Breast epithelium (tissue), 4 donors: ENCODE measurements around the gene CDS2. TPM values are rescaled to one million over a fixed set of nuclear protein-coding genes. Genes with fewer than 3 reads are reported as not detected.
A peak's percentile ranks its signal among the peaks of the same experiment; 100 is the strongest.

Experiments used
- DNase-seq, 2 donors: peaks; one replicate each; pipeline ENCODE4 v3.0.0-alpha.2; 2019; ENCODE audit warnings: low spot score in 2 of 2
- H3K27ac ChIP-seq, 2 donors: fragments of 200-600 bp; sonication (generic) in 1 of 2; one replicate each; pipeline ENCODE4 v1.5.1; 2016 to 2019; ENCODE audit warnings: mild to moderate bottlenecking in 1 of 2
- H3K27me3 ChIP-seq, 2 donors: fragments of 200-600 bp; sonication (generic) in 1 of 2; one replicate each; pipeline versions ENCODE4 v1.5.1 to v1.6.0; 2017 to 2019; ENCODE audit warnings: control low read depth in 1 of 2, mild to moderate bottlenecking in 1 of 2
- H3K36me3 ChIP-seq: fragments of 200-600 bp; one replicate; pipeline ENCODE4 v1.5.1; 2019
- H3K4me1 ChIP-seq, 2 donors: fragments of 200-600 bp; sonication (generic); one replicate each; pipeline ENCODE4 v1.5.1; 2016 to 2019; ENCODE audit warnings: control low read depth in 1 of 2
- H3K4me3 ChIP-seq, 3 donors: fragments of 200-600 bp; sonication (generic); 1 replicate in 2 of 3; 2 replicates in 1 of 3; pipeline ENCODE4 v1.5.1; 2016 to 2019; ENCODE audit warnings: mild to moderate bottlenecking in 3 of 3, moderate library complexity in 2 of 3
- H3K9me3 ChIP-seq, 2 donors: fragments of 200-600 bp; sonication (generic) in 1 of 2; one replicate each; pipeline ENCODE4 v1.5.1; 2016 to 2019; ENCODE audit warnings: control low read depth in 1 of 2
- CTCF ChIP-seq, 3 donors: fragments of 450-650 bp; IDR thresholded peaks; one replicate each; pipeline ENCODE4 v1.5.1; 2016 to 2017; ENCODE audit warnings: antibody characterized with exemption in 3 of 3, mild to moderate bottlenecking in 3 of 3, moderate library complexity in 3 of 3
- POLR2A ChIP-seq: fragments of 450-650 bp; IDR thresholded peaks from one replicate; pipeline ENCODE4 v1.6.1; 2016; ENCODE audit warnings: antibody characterized with exemption, mild to moderate bottlenecking, moderate library complexity
- POLR2AphosphoS5 ChIP-seq, 3 donors: sonication (generic); formaldehyde crosslinking; IDR thresholded peaks; one replicate each; pipeline ENCODE4 v1.6.1; 2017; ENCODE audit warnings: antibody characterized with exemption in 3 of 3
- intact Hi-C: fragments of 100-400 bp; cut with DNase I; formaldehyde crosslinking; loops from one replicate; pipeline ENCODE4 v1.15.1; 2023; ENCODE audit warnings: low total_unique reads
- total RNA-seq, 3 donors: library from RNA; depleted of rRNA; stranded (reverse); fragments of >200 nt; gene quantifications; one replicate each; pipeline ENCODE4 v1.1.0, GENCODE V29; 2016

The CDS2 gene
- total RNA-seq, result 10 to 100 TPM; 29.2 to 42.9 (median 37.6) TPM

GRCh38 chr20:5126512-5127203 is at the start of gene CDS2:
CDS2 (plus strand) TSS chr20:5127008; CDS start chr20:5127093, 85 bp downstream.
- peak; percentile 99 to 100 for DNase-seq
- intact Hi-C loops, result loop anchor here (10.0 kb wide), 1 partner anchor 68 kb away; no protein-coding TSS in a partner anchor
- H3K36me3 ChIP-seq, result no peaks in the 10 kb centered on the region
- no peaks in the 10 kb centered on the region for H3K9me3 ChIP-seq
- TF ChIP-seq CTCF (IDR thresholded peaks at IDR 0.05) (peak in 2 of 3 donors; percentile 34 to 45), POLR2A (peak; percentile 13), POLR2AphosphoS5 (IDR thresholded peaks at IDR 0.05) (peak; percentile 36 to 85 (median 49))
- no peaks in the 10 kb centered on the region for H3K27me3 ChIP-seq
- peak within 1 kb of the TSS; percentile 79 to 85 (median 84) for H3K4me3 ChIP-seq
- H3K27ac ChIP-seq, result peak within 1 kb of the TSS; percentile 96
- H3K4me1 ChIP-seq, result no peaks in the 10 kb centered on the region

- Histone ChIP-seq H3K4me1 (no peaks in the 10 kb centered on the region), H3K9me3 (no peaks in the 10 kb centered on the region), H3K27me3 (no peaks in the 10 kb centered on the region), H3K4me3 (peak overlapping the region in 2 of 3 donors; percentile 22 to 34), H3K27ac (peak overlapping the region; percentile 55 to 59), H3K36me3 (no peaks in the 10 kb centered on the region)
- TF ChIP-seq POLR2AphosphoS5 (IDR thresholded peaks at IDR 0.05) (no peak), CTCF (IDR thresholded peaks at IDR 0.05) (no peak), POLR2A (no peak)
- DNase-seq, result no peak
- intact Hi-C loops, result no loop called here
These were observed 48.9 kb upstream of the CDS2 start for GRCh38 chr20:5077761-5078387.

GRCh38 chr20:5078399-5078958 is 48.3 kb upstream of the CDS2 start:
- no peaks in the 10 kb centered on the region for H3K36me3 ChIP-seq
- no peaks in the 10 kb centered on the region for H3K4me1 ChIP-seq
- peak in 1 of 2 donors; percentile 40 for DNase-seq
- no peaks in the 10 kb centered on the region for H3K9me3 ChIP-seq
- peak overlapping the region; percentile 4 to 34 (median 22) for H3K4me3 ChIP-seq
- intact Hi-C loops, result no loop called here
- H3K27ac ChIP-seq, result peak overlapping the region; percentile 55 to 59
- H3K27me3 ChIP-seq, result no peaks in the 10 kb centered on the region
- TF ChIP-seq CTCF (IDR thresholded peaks at IDR 0.05), result no peak
- TF ChIP-seq POLR2AphosphoS5 (IDR thresholded peaks at IDR 0.05), result no peak
- no peak for TF ChIP-seq POLR2A

GRCh38 chr20:5080384-5080877 is 46.4 kb upstream of the CDS2 start:
- intact Hi-C loops, result no loop called here
- no peaks in the 10 kb centered on the region for H3K36me3 ChIP-seq
- H3K4me3 ChIP-seq, result no peak overlapping the region
- no peaks in the 10 kb centered on the region for H3K4me1 ChIP-seq
- H3K27me3 ChIP-seq, result no peaks in the 10 kb centered on the region
- no peak for TF ChIP-seq POLR2A
- peak in 1 of 3 donors; percentile 19 for TF ChIP-seq POLR2AphosphoS5 (IDR thresholded peaks at IDR 0.05)
- no peak for DNase-seq
- no peaks in the 10 kb centered on the region for H3K9me3 ChIP-seq
- peak overlapping the region in 1 of 2 donors; percentile 53 for H3K27ac ChIP-seq

- DNase-seq, result no peak
- Histone ChIP-seq H3K4me3 (no peak overlapping the region), H3K36me3 (no peaks in the 10 kb centered on the region), H3K9me3 (no peaks in the 10 kb centered on the region), H3K4me1 (no peaks in the 10 kb centered on the region), H3K27ac (no peak overlapping the region), H3K27me3 (no peaks in the 10 kb centered on the region)
- TF ChIP-seq CTCF (IDR thresholded peaks at IDR 0.05), result no peak
- TF ChIP-seq POLR2A, result no peak
- TF ChIP-seq POLR2AphosphoS5 (IDR thresholded peaks at IDR 0.05), result no peak
- intact Hi-C loops, result no loop called here
These were observed 41.4 kb upstream of the CDS2 start for GRCh38 chr20:5085380-5085779.
